GM19397 (cell line): ENCODE measurements around the gene MAGEB17.

Experiments used
- ATAC-seq: cut with Tn5 transposase; IDR thresholded peaks from one replicate; pipeline ENCODE4 v1.9.1; 2021; ENCODE audit warnings: mild to moderate bottlenecking, moderate library complexity; ENCODE audit not compliant: unreplicated experiment

Gene MAGEB17

GRCh38 chrX:16205840-16206239 is 38.6 kb downstream of the MAGEB17 start:
- no peak for ATAC-seq

GRCh38 chrX:16207634-16208033 is 40.4 kb downstream of the MAGEB17 start:
- ATAC-seq, result no peak

GRCh38 chrX:16208601-16209000 is 41.3 kb downstream of the MAGEB17 start:
- ATAC-seq, result no peak

DNA sequence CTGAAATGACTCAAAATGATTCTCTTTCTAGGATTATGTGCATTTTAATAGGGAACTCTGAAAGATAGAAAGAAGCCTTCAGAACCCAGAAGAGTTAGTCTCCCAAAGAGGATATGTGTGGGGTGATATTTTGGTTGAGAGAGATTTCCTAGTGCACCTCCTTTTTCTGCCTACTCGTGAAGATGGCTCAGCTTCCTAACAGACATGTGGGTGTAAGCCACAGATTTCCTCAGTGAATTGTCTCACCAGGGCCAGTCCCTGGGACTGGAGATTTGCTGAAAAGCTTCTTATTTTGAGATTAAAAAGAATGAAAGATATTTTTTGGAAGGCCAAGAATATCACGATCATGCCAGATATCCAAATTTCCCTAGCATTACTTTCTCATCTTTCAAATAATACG is 42.8 kb downstream of the MAGEB17 start:
- ATAC-seq, result no peak

- no peak for ATAC-seq
These were observed 44.7 kb downstream of the MAGEB17 start for GRCh38 chrX:16212024-16212423.

- ATAC-seq, result no peak
These were observed 45.2 kb downstream of the MAGEB17 start for GRCh38 chrX:16212436-16212835.

GRCh38 chrX:16213961-16214360 is 46.7 kb downstream of the MAGEB17 start:
- no peak for ATAC-seq

DNA sequence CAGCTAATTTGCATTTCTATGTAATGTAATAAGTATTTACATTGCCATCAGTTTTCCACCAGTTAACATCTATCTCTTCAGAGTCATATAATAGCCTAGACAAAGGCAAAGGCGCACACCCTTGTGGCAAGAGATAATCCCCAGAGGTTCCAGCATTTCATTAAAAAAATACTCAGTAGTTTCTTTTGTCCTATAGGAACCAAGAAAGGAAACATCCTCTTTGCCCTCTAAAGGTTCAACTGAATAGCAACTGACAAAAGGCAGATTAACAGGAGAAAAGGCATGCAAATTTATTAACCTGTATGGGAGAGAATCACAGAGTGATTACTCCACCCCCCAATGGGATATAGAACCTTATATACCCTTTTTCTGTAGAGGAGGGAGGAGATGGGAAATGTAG is 48.4 kb downstream of the MAGEB17 start:
- ATAC-seq, result no peak
